ENCODE results near the gene ITGAV.

DNA sequence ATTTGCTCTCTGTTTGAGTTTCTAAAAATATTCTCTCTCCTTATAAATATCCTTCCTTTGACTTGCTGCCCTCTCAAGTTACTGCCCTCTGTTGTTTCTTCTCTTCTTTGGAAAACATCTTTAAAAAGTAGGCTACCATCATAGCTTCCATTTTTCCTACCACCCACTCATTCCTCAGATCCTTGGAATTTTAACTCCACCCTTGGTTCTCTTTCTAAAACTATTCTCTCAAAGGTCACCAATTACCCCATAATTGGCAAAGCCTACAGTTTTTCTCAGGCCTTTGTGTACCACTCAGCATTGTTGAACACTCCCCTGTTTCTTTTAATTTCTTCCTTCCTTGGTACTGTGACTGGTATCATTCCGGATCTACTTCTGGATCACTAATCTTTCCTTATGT lies 43.0 kb upstream of the ITGAV start:
- TF ChIP-seq ZNF473 (tag by site-specific recombination; IDR thresholded peaks at IDR 0.05), result no peak
- no peak for TF ChIP-seq CTCF (tag by site-specific recombination; IDR thresholded peaks at IDR 0.05)
- TF ChIP-seq ZBTB26 (tag by site-specific recombination; optimal IDR thresholded peaks at IDR 0.05), result no peak
- no peak for TF ChIP-seq ZNF175 (tag by site-specific recombination; IDR thresholded peaks at IDR 0.05)
- TF ChIP-seq ZNF707 (tag by site-specific recombination; IDR thresholded peaks at IDR 0.05), result no peak
- no peak for TF ChIP-seq ZNF302 (tag by site-specific recombination; IDR thresholded peaks at IDR 0.05; ENCODE audit: low read depth)
- TF ChIP-seq SCRT1 (tag by site-specific recombination; IDR thresholded peaks at IDR 0.05; ENCODE audit: borderline replicate concordance), result no peak
- no peak for TF ChIP-seq ZSCAN23 (tag by site-specific recombination; IDR thresholded peaks at IDR 0.05)

Measured in HEK293 (cell line).